Measurements from ENCODE around the gene JPT1.
A peak's percentile ranks its signal among the peaks of the same experiment; 100 is the strongest.
"Not testable (repeated sequence)": the region's sequence is repeated elsewhere in the genome, so short reads cannot be mapped to it uniquely, and the experiment has no call there.

JPT1 gene

GRCh38 chr17:75128694-75129505, 25.4 kb downstream of the JPT1 start:
- DNase-seq, result no peak

- not testable (repeated sequence) for DNase-seq
These were observed 26.4 kb downstream of the JPT1 start for GRCh38 chr17:75127936-75128335.

GRCh38 chr17:75126954-75127353, 27.4 kb downstream of the JPT1 start:
- DNase-seq, result no peak

- no peak for DNase-seq
These were observed 28.3 kb downstream of the JPT1 start for GRCh38 chr17:75125984-75126383.

- DNase-seq, result no peak
These were observed 29.5 kb downstream of the JPT1 start for GRCh38 chr17:75124819-75125162.

GRCh38 chr17:75124041-75124818, 30.1 kb downstream of the JPT1 start:
- no peak for DNase-seq

GRCh38 chr17:75118307-75118706, 36.0 kb downstream of the JPT1 start:
- DNase-seq, result no peak

- DNase-seq, result no peak
These were observed 37.6 kb downstream of the JPT1 start for GRCh38 chr17:75116737-75117136.

GRCh38 chr17:75115555-75115954, 38.8 kb downstream of the JPT1 start:
- no peak for DNase-seq

GRCh38 chr17:75114552-75115314, 39.6 kb downstream of the JPT1 start:
- DNase-seq, result no peak

GRCh38 chr17:75113798-75114551, 40.3 kb downstream of the JPT1 start:
- DNase-seq, result peak; percentile 25

GRCh38 chr17:75111777-75112335, 42.5 kb downstream of the JPT1 start:
- DNase-seq, result no peak

- no peak for DNase-seq
These were observed 43.9 kb downstream of the JPT1 start for GRCh38 chr17:75110234-75110937.

- DNase-seq, result peak; percentile 59
These were observed 44.7 kb downstream of the JPT1 start, which contains the start of gene ARMC7 for GRCh38 chr17:75109407-75110233. Gene ARMC7 (plus strand): TSS chr17:75109969. CDS start chr17:75110289, 320 bp downstream.

GRCh38 chr17:75109046-75109406, 45.3 kb downstream of the JPT1 start:
- DNase-seq, result no peak

- no peak for DNase-seq
These were observed 46.1 kb downstream of the JPT1 start for GRCh38 chr17:75108193-75108592.

- DNase-seq, result peak; percentile 88
These were observed 48.9 kb downstream of the JPT1 start for GRCh38 chr17:75105126-75106080.

GRCh38 chr17:75103601-75104554, 50.4 kb downstream of the JPT1 start:
- DNase-seq, result no peak
